Endothelial cell of umbilical vein (primary cell): ENCODE measurements around the gene CPED1. TPM values are rescaled to one million over a fixed set of nuclear protein-coding genes. Genes with fewer than 3 reads are reported as not detected.

Experiments
- BruUV-seq: library from RNA; stranded (reverse); fragments of 400-500 nt; replicated peaks from 2 replicates; lab custom pipeline; 2021; lab: Mats Ljungman, UMichigan
- CTCF ChIA-PET: fragments of 300-600, 350-600 bp; sonication (Branson Sonifier 250); formaldehyde crosslinking; loops from one replicate; lab custom pipeline; 2021; ENCODE audit warnings: antibody characterized with exemption, inconsistent platforms; lab: Charles Lee
- POLR2A ChIA-PET: fragments of 300-600, 350-600 bp; sonication (Branson Sonifier 250); formaldehyde crosslinking; loops from one replicate; lab custom pipeline; 2021; ENCODE audit warnings: antibody characterized with exemption, inconsistent platforms; lab: Charles Lee
- DNase-seq: peaks from one replicate; pipeline ENCODE4 v3.0.0-alpha.2; 2011; ENCODE audit warnings: low read depth, low spot score
- FAIRE-seq: peaks from 2 replicates; lab custom pipeline; 2011; peaks lifted over from hg19 to GRCh38; lab: Jason Lieb, UNC
- H2AFZ ChIP-seq: 2 replicates; pipeline ENCODE4 v1.6.0; 2012; ENCODE audit warnings: low read depth, low read length, control low read depth, inconsistent platforms
- H3K27ac ChIP-seq: 2 replicates; pipeline ENCODE4 v1.5.1; 2011; ENCODE audit warnings: low read depth, mild to moderate bottlenecking, control low read depth, low read length, moderate library complexity; ENCODE audit not compliant: insufficient read depth
- H3K27me3 ChIP-seq, 2 experiments: 2 replicates each; pipeline versions ENCODE4 v1.6.0 to v1.6.1; 2011; ENCODE audit warnings: low read length in 2 of 2, mixed read lengths in 1 of 2; ENCODE audit not compliant: control insufficient read depth in 2 of 2, insufficient read depth in 2 of 2
- H3K36me3 ChIP-seq, 2 experiments: 2 replicates in 1 of 2; 3 replicates in 1 of 2; pipeline ENCODE4 v1.5.1; 2011; ENCODE audit warnings: low read length in 2 of 2, mild to moderate bottlenecking in 1 of 2, moderate library complexity in 1 of 2; ENCODE audit not compliant: control insufficient read depth in 2 of 2, insufficient read depth in 2 of 2; ENCODE audit errors: extremely low read depth in 1 of 2
- H3K4me1 ChIP-seq: 3 replicates; pipeline ENCODE4 v1.5.1; 2011; ENCODE audit warnings: mild to moderate bottlenecking, low read length; ENCODE audit not compliant: control insufficient read depth, insufficient read depth; ENCODE audit errors: extremely low read depth
- H3K4me2 ChIP-seq: 2 replicates; pipeline ENCODE4 v1.6.1; 2011; ENCODE audit warnings: low read length, control low read depth, mixed read lengths; ENCODE audit not compliant: insufficient read depth
- H3K4me3 ChIP-seq, 3 experiments: fragments of 200-600 bp in 1 of 3; sonication (generic), shearing (Covaris generic) in 1 of 3; replicated peaks in 1 of 3; 2 replicates each; pipeline ENCODE4 v1.5.1; 2011 to 2016; ENCODE audit warnings: control low read depth in 3 of 3, low read length in 3 of 3, mild to moderate bottlenecking in 2 of 3, inconsistent platforms in 1 of 3, low read depth in 1 of 3, moderate library complexity in 1 of 3; ENCODE audit not compliant: insufficient read depth in 1 of 3
- H3K79me2 ChIP-seq: 2 replicates; pipeline ENCODE4 v1.6.0; 2012; ENCODE audit warnings: low read length, inconsistent platforms; ENCODE audit not compliant: control insufficient read depth, insufficient read depth
- H3K9ac ChIP-seq: replicated peaks from 2 replicates; pipeline ENCODE3; 2011; ENCODE audit warnings: low read length, control low read depth; ENCODE audit not compliant: insufficient read depth; ENCODE audit errors: extremely low read depth
- H3K9me1 ChIP-seq: replicated peaks from 3 replicates; pipeline ENCODE4 v1.6.0; 2011; ENCODE audit warnings: mild to moderate bottlenecking, low read length; ENCODE audit not compliant: control insufficient read depth, insufficient read depth; ENCODE audit errors: extremely low read depth
- H3K9me3 ChIP-seq: replicated peaks from 2 replicates; pipeline ENCODE4 v1.5.1; 2012; ENCODE audit warnings: low read length, inconsistent platforms; ENCODE audit not compliant: control insufficient read depth, insufficient read depth
- H4K20me1 ChIP-seq: replicated peaks from 2 replicates; pipeline ENCODE3; 2011; ENCODE audit warnings: mild to moderate bottlenecking, low read length; ENCODE audit not compliant: control insufficient read depth, insufficient read depth; ENCODE audit errors: extremely low read depth
- EZH2 ChIP-seq: IDR thresholded peaks from 2 replicates; pipeline ENCODE4 v1.6.1; 2012; ENCODE audit warnings: borderline replicate concordance, low read depth, mild to moderate bottlenecking, moderate library complexity, low read length, inconsistent platforms; ENCODE audit not compliant: severe bottlenecking
- FOS ChIP-seq: IDR thresholded peaks from 2 replicates; pipeline ENCODE4 v1.6.1; 2011; ENCODE audit warnings: mild to moderate bottlenecking, low read length, moderate library complexity, borderline replicate concordance; ENCODE audit not compliant: insufficient read depth
- GATA2 ChIP-seq: IDR thresholded peaks from 2 replicates; pipeline ENCODE4 v1.7.0; 2011; ENCODE audit warnings: low read depth, mild to moderate bottlenecking, moderate library complexity, mixed read lengths, low read length; ENCODE audit not compliant: insufficient read length, insufficient read depth
- JUN ChIP-seq: IDR thresholded peaks from 2 replicates; pipeline ENCODE4 v1.6.1; 2011; ENCODE audit warnings: borderline replicate concordance, low read depth; ENCODE audit not compliant: insufficient read length, insufficient read depth
- MYC ChIP-seq: IDR thresholded peaks from one replicate; pipeline ENCODE4 v1.6.1; 2011; ENCODE audit warnings: mild to moderate bottlenecking, low read depth, low read length
- POLR2A ChIP-seq: IDR thresholded peaks from 2 replicates; pipeline ENCODE4 v1.6.1; 2012; ENCODE audit warnings: low read depth, mild to moderate bottlenecking, control low read depth, low read length
- POLR2AphosphoS5 ChIP-seq: IDR thresholded peaks from 2 replicates; pipeline ENCODE4 v1.6.1; 2012; ENCODE audit warnings: low read depth, mild to moderate bottlenecking, control low read depth, low read length, moderate library complexity; ENCODE audit not compliant: insufficient read depth
- dilution Hi-C: fragments of 300-500 bp; cut with MboI; formaldehyde crosslinking; loops from one replicate; pipeline ENCODE4 v1.15.0; 2019; ENCODE audit warnings: low sequenced_read_pairs; ENCODE audit not compliant: extremely low pct_ligation_motif_present
- intact Hi-C: fragments of 100-400 bp; cut with micrococcal nuclease; formaldehyde crosslinking; loops from one replicate; pipeline ENCODE4 v1.10.0; 2022
- polyA plus RNA-seq, 4 experiments: library from polyadenylated mRNA; depleted of rRNA in 3 of 4; stranded (reverse) in 3 of 4; unstranded in 1 of 4; fragments of >200 nt; gene quantifications; 2 replicates each; pipeline versions ENCODE4 v1.2.1 to v1.2.3, GENCODE V29; 2011 to 2012; ENCODE audit warnings: missing spikeins in 1 of 4
- total RNA-seq: library from RNA; stranded (reverse); gene quantifications from 2 replicates; pipeline ENCODE4 v1.2.3, GENCODE V29; 2021
- TF ChIP-seq, protein P1 (sequence below), 2 donors: IDR thresholded peaks; 1 replicate in 1 of 2; 2 replicates in 1 of 2; pipeline ENCODE4 v1.5.1; 2011; ENCODE audit warnings: low read length in 2 of 2, mild to moderate bottlenecking in 2 of 2, moderate library complexity in 2 of 2, control low read depth in 1 of 2, inconsistent platforms in 1 of 2, low read depth in 1 of 2; ENCODE audit not compliant: insufficient read depth in 1 of 2; ENCODE audit errors: extremely low read depth in 1 of 2
- TF ChIP-seq, protein P2 (sequence below): IDR thresholded peaks from 2 replicates; pipeline ENCODE4 v1.6.1; 2011; ENCODE audit not compliant: insufficient read depth, insufficient read length

Gene CPED1
- total and polyA plus RNA-seq, 2 donors (not counting 3 experiments of a cell fraction or from before 2014, with no cell fraction given): 0.22 to 3.0 TPM

DNA sequence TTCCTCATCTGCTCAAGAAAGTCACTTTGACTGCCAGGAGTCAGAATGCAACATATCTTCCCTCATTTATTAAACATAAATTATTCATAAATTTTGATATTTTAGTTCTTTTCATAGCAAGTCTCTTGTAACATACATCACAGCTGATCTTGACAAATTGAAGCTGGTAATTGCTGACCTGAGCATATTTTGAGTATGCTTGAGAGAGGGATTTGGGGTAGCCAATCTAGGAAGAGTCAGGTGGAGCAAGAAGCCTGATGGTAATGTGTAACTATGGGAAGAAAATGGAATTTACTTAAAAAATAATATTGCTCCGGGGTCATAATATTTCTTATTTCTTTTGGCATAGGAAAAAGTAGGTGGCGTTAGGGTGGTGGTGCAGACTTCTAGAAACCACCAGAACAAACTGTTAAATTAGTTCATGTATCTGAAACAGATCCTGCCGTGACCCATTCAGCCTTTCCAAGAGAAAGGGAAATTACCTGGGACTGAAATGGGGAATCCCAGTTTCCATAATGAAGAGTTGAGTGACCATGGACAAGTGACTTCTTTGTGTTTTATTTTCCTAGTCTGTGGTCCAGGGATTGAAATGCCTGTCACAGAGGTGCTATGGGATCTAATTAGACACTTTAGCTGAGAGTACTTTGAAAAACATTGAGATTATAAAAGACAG, 12.9 kb downstream of the CPED1 start:
- H3K4me3 ChIP-seq: no peak overlapping the region
- no peak overlapping the region for H3K27ac ChIP-seq
- DNase-seq (no peak), FAIRE-seq (no peak)
- H4K20me1 ChIP-seq: no peaks in the 10 kb centered on the region
- intact Hi-C loops: no loop called here
- TF ChIP-seq GATA2: no peak
- TF ChIP-seq, protein P1, sequence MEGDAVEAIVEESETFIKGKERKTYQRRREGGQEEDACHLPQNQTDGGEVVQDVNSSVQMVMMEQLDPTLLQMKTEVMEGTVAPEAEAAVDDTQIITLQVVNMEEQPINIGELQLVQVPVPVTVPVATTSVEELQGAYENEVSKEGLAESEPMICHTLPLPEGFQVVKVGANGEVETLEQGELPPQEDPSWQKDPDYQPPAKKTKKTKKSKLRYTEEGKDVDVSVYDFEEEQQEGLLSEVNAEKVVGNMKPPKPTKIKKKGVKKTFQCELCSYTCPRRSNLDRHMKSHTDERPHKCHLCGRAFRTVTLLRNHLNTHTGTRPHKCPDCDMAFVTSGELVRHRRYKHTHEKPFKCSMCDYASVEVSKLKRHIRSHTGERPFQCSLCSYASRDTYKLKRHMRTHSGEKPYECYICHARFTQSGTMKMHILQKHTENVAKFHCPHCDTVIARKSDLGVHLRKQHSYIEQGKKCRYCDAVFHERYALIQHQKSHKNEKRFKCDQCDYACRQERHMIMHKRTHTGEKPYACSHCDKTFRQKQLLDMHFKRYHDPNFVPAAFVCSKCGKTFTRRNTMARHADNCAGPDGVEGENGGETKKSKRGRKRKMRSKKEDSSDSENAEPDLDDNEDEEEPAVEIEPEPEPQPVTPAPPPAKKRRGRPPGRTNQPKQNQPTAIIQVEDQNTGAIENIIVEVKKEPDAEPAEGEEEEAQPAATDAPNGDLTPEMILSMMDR (IDR thresholded peaks at IDR 0.05; ENCODE audit: extremely low read depth in 1 of 2, insufficient read depth in 1 of 2, low read depth in 1 of 2, low read length in 2 of 2): no peak
- TF ChIP-seq FOS: no peak
- TF ChIP-seq, protein P2, sequence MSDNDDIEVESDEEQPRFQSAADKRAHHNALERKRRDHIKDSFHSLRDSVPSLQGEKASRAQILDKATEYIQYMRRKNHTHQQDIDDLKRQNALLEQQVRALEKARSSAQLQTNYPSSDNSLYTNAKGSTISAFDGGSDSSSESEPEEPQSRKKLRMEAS: no peak
- TF ChIP-seq POLR2AphosphoS5: no peak
- no peak for TF ChIP-seq MYC
- no peak for TF ChIP-seq EZH2
- TF ChIP-seq POLR2A: no peak
- no peak for TF ChIP-seq JUN
- peaks cover 0 to 10% of the 10 kb centered on the region in 2 experiments for H3K27me3 ChIP-seq
- H2AFZ ChIP-seq: no peak overlapping the region
- H3K9me1 ChIP-seq: no peaks in the 10 kb centered on the region
- BruUV-seq: no TSS peak
- dilution Hi-C loops: no loop called here
- CTCF ChIA-PET: interaction anchor here (1.0 to 7.6 kb wide), 6 partner anchors 9 to 209 kb away, joined by 3 to 71 read pairs (median 4); partner anchors contain the start of gene CPED1
- H3K4me2 ChIP-seq: no peak overlapping the region
- no peaks in the 10 kb centered on the region for H3K79me2 ChIP-seq
- peaks cover 3% of the 10 kb centered on the region for H3K4me1 ChIP-seq
- no peaks in the 10 kb centered on the region for H3K36me3 ChIP-seq
- POLR2A ChIA-PET: no interaction called here
- H3K9me3 ChIP-seq: no peaks in the 10 kb centered on the region
- H3K9ac ChIP-seq: no peak overlapping the region
